ENCODE data around the gene HTR6. TPM values are rescaled to one million over a fixed set of nuclear protein-coding genes. Genes with fewer than 3 reads are reported as not detected.

HTR6 gene
- total and polyA plus RNA-seq, 2 of the 4 experiments (the other 2 are of a cell fraction), result not detected

DNA sequence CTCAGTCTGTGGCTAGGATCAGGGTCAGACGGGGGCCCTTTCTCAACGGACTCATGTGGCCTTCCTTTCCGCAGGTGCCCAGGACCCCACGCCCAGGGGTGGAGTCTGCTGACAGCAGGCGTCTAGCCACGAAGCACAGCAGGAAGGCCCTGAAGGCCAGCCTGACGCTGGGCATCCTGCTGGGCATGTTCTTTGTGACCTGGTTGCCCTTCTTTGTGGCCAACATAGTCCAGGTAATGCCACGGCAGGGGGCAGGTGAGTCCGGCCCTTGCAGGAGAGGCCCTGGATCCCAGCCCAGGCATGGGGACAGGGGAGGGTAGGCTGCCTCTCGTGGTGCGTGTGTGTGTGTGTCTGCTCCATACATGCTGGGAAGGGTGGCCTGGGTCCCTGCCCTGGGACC lies 13.8 kb downstream of the HTR6 start:
- no peak overlapping the region for H2BK120ac ChIP-seq (ENCODE audit: low read depth, low read length)
- no peak overlapping the region for H4K5ac ChIP-seq (ENCODE audit: low read depth, low read length)
- no peak overlapping the region for H3K27ac ChIP-seq (ENCODE audit: insufficient read depth, low read length)
- TF ChIP-seq CHD1 (IDR thresholded peaks at IDR 0.05; ENCODE audit: low read depth, low read length), result no peak
- no peak for TF ChIP-seq POLR2A (IDR thresholded peaks at IDR 0.05; ENCODE audit: low read depth, low read length)
- TF ChIP-seq RFX5 (IDR thresholded peaks at IDR 0.05; ENCODE audit: low read depth, low read length), result no peak
- TF ChIP-seq MAFK (IDR thresholded peaks at IDR 0.05; ENCODE audit: low read depth, low read length), result no peak
- TF ChIP-seq, protein P1, sequence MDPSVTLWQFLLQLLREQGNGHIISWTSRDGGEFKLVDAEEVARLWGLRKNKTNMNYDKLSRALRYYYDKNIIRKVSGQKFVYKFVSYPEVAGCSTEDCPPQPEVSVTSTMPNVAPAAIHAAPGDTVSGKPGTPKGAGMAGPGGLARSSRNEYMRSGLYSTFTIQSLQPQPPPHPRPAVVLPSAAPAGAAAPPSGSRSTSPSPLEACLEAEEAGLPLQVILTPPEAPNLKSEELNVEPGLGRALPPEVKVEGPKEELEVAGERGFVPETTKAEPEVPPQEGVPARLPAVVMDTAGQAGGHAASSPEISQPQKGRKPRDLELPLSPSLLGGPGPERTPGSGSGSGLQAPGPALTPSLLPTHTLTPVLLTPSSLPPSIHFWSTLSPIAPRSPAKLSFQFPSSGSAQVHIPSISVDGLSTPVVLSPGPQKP (IDR thresholded peaks at IDR 0.05; ENCODE audit: borderline replicate concordance, low read depth, low read length), result no peak
- TF ChIP-seq MAZ (IDR thresholded peaks at IDR 0.05; ENCODE audit: borderline replicate concordance, low read depth, low read length), result no peak
- TF ChIP-seq, protein P2, sequence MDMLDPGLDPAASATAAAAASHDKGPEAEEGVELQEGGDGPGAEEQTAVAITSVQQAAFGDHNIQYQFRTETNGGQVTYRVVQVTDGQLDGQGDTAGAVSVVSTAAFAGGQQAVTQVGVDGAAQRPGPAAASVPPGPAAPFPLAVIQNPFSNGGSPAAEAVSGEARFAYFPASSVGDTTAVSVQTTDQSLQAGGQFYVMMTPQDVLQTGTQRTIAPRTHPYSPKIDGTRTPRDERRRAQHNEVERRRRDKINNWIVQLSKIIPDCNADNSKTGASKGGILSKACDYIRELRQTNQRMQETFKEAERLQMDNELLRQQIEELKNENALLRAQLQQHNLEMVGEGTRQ (IDR thresholded peaks at IDR 0.05; ENCODE audit: low read depth, low read length), result no peak
- no peak for TF ChIP-seq FOS (IDR thresholded peaks at IDR 0.05; ENCODE audit: low read depth, low read length)
- no peak for TF ChIP-seq SMC3 (IDR thresholded peaks at IDR 0.05; ENCODE audit: low read depth, low read length)
- TF ChIP-seq BHLHE40 (IDR thresholded peaks at IDR 0.05; ENCODE audit: low read depth, low read length), result no peak
- TF ChIP-seq RCOR1 (IDR thresholded peaks at IDR 0.05; ENCODE audit: insufficient replicate concordance, low read length), result no peak
- TF ChIP-seq, protein P3, sequence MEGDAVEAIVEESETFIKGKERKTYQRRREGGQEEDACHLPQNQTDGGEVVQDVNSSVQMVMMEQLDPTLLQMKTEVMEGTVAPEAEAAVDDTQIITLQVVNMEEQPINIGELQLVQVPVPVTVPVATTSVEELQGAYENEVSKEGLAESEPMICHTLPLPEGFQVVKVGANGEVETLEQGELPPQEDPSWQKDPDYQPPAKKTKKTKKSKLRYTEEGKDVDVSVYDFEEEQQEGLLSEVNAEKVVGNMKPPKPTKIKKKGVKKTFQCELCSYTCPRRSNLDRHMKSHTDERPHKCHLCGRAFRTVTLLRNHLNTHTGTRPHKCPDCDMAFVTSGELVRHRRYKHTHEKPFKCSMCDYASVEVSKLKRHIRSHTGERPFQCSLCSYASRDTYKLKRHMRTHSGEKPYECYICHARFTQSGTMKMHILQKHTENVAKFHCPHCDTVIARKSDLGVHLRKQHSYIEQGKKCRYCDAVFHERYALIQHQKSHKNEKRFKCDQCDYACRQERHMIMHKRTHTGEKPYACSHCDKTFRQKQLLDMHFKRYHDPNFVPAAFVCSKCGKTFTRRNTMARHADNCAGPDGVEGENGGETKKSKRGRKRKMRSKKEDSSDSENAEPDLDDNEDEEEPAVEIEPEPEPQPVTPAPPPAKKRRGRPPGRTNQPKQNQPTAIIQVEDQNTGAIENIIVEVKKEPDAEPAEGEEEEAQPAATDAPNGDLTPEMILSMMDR (conservative IDR thresholded peaks at IDR 0.05; ENCODE audit: low read depth, low read length), result no peak
- no peak overlapping the region for H4K91ac ChIP-seq (ENCODE audit: insufficient read depth, low read depth, low read length)
- no peak for DNase-seq
- H2BK20ac ChIP-seq (ENCODE audit: low read depth, low read length), result no peak overlapping the region
- H3K27me3 ChIP-seq (ENCODE audit: control insufficient read depth, insufficient read depth, low read length), result no peaks in the 10 kb centered on the region
- no TSS peak for BruUV-seq (replicated peaks)
- ATAC-seq (ENCODE audit: low read depth), result no peak
- in situ Hi-C loops (cut with MboI; ENCODE audit: low sequenced_read_pairs) (no loop called here), dilution Hi-C loops (cut with HindIII; ENCODE audit: low sequenced_read_pairs, unreplicated experiment) (no loop called here), intact Hi-C loops (cut with micrococcal nuclease) (no loop called here)
- no peaks in the 10 kb centered on the region for H3K4me1 ChIP-seq (ENCODE audit: control insufficient read depth, insufficient read depth, low read length)
- no peak overlapping the region for H3K9ac ChIP-seq (ENCODE audit: low read depth, low read length)
- ChIA-PET POLR2A (ENCODE audit: unreplicated experiment) (no interaction called here), CTCF (interaction anchor here (1.5 kb wide), 1 partner anchor 26 kb away, joined by 8 read pairs; no protein-coding TSS in a partner anchor)
- H2AK9ac ChIP-seq (replicated peaks; ENCODE audit: low read depth, low read length, poor library complexity), result peak overlapping the region; percentile 42
- 68% methylated on average over 7 of the region's 11 CpGs; no CpG with 5 or more reads in 1 of the 2 experiments for WGBS, 2 experiments (ENCODE audit: extremely low coverage in 2 of 2, insufficient read length in 1 of 2)
- H3K9me3 ChIP-seq (ENCODE audit: control insufficient read depth, insufficient read depth, low read length), result no peaks in the 10 kb centered on the region
- no peak overlapping the region for H4K8ac ChIP-seq (ENCODE audit: low read depth in 2 of 2, low read length in 2 of 2)
- no peak overlapping the region for H3K4me2 ChIP-seq (ENCODE audit: low read depth, low read length)
- no peaks in the 10 kb centered on the region for H3K36me3 ChIP-seq (ENCODE audit: control insufficient read depth, insufficient read depth, low read length)
- no peak overlapping the region for H3K14ac ChIP-seq (replicated peaks; ENCODE audit: low read depth, low read length)
- H3K4me3 ChIP-seq (ENCODE audit: insufficient read depth, low read depth, low read length), result no peak overlapping the region
- H2BK15ac ChIP-seq (ENCODE audit: low read depth, low read length), result no peak overlapping the region
- no peak overlapping the region for H2BK5ac ChIP-seq (ENCODE audit: low read depth, low read length, poor library complexity, severe bottlenecking)
- no peak overlapping the region for H3K23ac ChIP-seq (ENCODE audit: low read depth, low read length)
- H3K4ac ChIP-seq (ENCODE audit: low read depth, low read length), result no peak overlapping the region
- no peak overlapping the region for H2AFZ ChIP-seq (replicated peaks; ENCODE audit: low read length, poor library complexity)
- H3K18ac ChIP-seq (ENCODE audit: low read depth, low read length), result no peak overlapping the region
- peaks cover 3% of the 10 kb centered on the region; the same call in 1 of the 2 replicates for H4K20me1 ChIP-seq (ENCODE audit: insufficient read depth, low read length)
- no peak overlapping the region for H2AK5ac ChIP-seq (ENCODE audit: low read depth, low read length)
- no peaks in the 10 kb centered on the region; the same call in 1 of the 2 replicates for H3K9me1 ChIP-seq (ENCODE audit: insufficient read depth, low read length)
- no peak overlapping the region for H3K56ac ChIP-seq (ENCODE audit: extremely low read depth, insufficient read depth, low read length)
- no peaks in the 10 kb centered on the region for H3K79me1 ChIP-seq (ENCODE audit: low read depth in 1 of 2, low read length in 2 of 2)
